ENCODE results near the gene ZFAND6.

- TF ChIP-seq CTCF (conservative IDR thresholded peaks at IDR 0.05; ENCODE audit: low read depth, low read length) (no peak), EZH2 (IDR thresholded peaks at IDR 0.05; ENCODE audit: borderline replicate concordance, low read depth, low read length, poor library complexity, severe bottlenecking) (no peak)
Observed at GRCh38 chr15:80163217-80163616, 103.7 kb downstream of the ZFAND6 start.

Data from A673 (cell line).